Stimulated activated CD8-positive, alpha-beta memory T cell treated with anti-CD3 and anti-CD28 coated beads, Interleukin-12 subunit alpha, Interleukin-12 subunit beta, amount 100 ng/mL, for 24 hours (primary cell): ENCODE measurements around the gene HS6ST1.
"Not testable (repeated sequence)": the region's sequence is repeated elsewhere in the genome, so short reads cannot be mapped to it uniquely, and the experiment has no call there.

Experiments used
- DNase-seq: peaks from one replicate; pipeline ENCODE4 v3.0.0-alpha.2; 2020; ENCODE audit errors: extremely low read depth

HS6ST1 gene

GRCh38 chr2:128268611-128269010 is 50.1 kb downstream of the HS6ST1 start:
- DNase-seq: not testable (repeated sequence)

GRCh38 chr2:128268145-128268544 is 50.5 kb downstream of the HS6ST1 start:
- not testable (repeated sequence) for DNase-seq

- DNase-seq: not testable (repeated sequence)
These were observed 51.0 kb downstream of the HS6ST1 start for GRCh38 chr2:128267649-128268048.

- not testable (repeated sequence) for DNase-seq
These were observed 51.5 kb downstream of the HS6ST1 start for GRCh38 chr2:128267197-128267596.

DNA sequence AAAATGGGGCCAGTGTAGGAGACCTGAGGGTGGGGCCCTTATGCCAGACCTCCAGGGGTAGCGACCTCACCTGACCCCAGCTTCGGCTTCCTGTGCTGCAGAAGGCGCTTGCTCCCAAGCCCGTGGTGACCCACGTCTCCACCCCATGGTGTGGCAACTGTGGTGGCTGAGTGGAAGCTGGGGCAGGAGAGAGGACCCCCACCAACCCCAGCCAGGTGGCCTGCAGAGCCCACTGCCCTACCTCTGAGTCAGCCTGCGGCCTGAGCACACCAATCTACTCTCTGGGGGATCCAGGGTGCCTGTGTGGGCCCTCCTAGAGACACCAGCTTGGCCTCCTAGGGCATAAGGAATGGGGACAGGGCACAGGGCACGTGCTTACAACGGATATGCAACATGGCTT is 52.2 kb downstream of the HS6ST1 start:
- not testable (repeated sequence) for DNase-seq

GRCh38 chr2:128265608-128265993 is 53.1 kb downstream of the HS6ST1 start:
- not testable (repeated sequence) for DNase-seq

DNA sequence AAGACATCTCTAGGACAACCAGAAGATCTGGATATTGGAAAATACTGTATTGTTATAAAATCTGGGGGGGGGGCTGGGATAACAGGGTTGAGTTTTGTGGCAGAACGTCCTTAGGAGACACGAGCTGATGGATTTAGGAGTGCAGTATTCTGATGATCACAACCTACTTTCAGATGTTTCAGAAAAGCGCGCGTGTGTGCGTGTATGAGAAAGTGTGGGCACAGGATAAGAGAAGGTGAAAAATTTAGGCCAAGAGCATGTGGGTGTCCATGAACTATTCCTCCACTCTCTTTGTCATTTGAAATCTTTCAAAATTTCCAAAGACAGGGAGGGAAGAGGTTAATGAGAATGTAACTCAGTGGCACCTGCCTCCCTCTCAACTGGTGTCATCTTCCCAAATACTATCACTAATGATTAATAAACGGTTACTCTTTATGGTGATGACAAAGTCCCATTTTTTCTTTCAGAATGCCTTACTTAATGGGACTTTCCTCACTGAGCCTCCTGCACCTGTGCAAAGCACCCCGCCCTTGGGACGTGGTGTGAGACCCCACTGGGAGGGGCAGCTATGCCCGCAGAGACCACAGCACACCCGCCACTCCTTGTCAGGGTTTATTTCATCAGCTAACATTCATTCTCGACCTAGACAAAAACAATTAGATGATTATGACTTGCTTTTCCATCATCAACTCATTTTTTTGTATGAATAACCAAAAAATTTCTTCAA is 53.6 kb downstream of the HS6ST1 start:
- DNase-seq: no peak

GRCh38 chr2:128263902-128264331 is 54.8 kb downstream of the HS6ST1 start:
- DNase-seq: no peak

DNA sequence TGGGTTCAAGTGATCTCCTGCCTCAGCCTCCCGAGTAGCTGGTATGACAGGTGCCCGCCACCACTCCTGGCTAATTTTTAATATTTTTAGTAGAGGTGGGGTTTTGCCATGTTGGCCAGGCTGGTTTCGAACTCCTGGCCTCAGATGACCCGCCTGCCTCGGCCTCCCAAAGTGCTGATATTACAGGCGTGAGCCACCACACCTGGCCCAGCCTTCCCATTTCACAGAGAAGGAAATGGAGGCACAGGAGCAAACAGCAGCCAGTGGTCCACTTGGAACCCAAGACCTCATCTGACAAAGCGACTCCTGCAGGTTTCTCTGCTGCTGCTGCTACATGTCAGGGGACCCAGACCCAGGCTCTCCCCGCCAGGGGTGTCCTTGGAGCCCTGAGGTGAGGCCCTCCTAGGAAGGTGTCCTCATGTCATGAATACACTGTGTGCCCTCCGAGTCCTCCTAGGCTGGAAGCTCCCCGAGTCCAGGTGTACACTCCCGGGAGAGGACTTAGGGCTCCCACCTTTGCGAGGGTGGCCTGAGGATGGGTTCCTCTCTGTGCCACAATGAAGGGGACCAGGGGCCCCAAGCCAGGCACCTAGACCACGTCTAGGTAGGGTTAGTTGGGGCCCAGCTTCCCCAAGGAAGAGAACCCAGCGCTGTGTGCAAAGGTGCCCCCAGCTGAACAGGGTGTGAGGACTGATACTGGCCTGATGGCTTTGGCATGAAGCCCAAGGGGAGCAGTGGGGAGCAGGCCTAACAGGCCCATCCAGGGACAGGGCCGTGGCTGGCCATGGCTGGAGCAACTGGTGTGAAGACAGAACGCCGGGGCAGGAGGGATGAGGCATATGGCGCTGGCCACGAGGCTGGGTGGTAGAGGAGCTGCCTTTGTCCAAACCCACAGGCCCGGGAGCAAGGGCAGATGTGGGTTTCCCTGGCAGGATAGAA is 56.1 kb downstream of the HS6ST1 start:
- no peak for DNase-seq

DNA sequence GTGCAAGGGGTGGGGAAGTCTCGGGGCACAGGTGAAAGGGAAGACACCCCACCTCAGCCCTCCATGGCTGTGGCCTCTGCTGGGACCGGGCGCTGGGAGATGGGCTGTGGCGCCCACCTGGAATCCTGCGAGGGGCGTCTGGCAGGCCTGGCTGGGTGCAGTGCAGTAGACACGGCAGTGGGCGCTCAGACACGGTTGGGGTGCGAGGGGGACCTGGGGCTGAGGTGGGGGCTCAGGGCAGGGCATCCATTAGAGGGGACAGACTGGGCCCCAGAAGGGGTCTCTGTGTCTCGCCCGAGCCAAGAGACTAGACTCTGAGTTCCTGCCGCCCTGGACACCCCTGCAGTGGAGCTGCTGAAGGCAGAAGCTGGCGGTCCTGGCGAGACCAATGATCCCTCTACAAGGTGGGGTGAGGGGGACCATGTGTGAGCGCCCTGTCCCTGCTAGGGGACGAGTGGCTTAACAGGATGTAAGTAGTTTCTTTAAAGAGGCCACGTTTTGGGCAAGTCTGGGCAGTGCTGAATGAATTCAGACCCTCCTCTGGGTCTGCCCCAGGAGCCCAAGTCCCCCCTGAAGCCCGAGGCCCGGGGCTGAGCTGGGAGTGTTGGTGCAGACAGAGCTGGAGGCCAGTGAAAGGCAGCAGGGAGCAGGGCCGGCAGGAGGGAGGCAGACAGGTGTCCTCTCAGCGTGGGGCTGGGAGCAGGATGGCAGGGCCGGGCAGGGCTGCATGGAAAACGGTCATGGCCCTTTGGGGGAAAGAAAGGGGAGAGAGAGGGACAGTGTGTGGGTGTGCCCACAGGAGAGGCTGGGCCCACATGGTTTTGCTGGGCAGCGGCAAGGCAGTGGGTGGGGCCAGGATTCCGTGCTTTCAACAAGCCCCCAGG is 57.2 kb downstream of the HS6ST1 start:
- DNase-seq: no peak

DNA sequence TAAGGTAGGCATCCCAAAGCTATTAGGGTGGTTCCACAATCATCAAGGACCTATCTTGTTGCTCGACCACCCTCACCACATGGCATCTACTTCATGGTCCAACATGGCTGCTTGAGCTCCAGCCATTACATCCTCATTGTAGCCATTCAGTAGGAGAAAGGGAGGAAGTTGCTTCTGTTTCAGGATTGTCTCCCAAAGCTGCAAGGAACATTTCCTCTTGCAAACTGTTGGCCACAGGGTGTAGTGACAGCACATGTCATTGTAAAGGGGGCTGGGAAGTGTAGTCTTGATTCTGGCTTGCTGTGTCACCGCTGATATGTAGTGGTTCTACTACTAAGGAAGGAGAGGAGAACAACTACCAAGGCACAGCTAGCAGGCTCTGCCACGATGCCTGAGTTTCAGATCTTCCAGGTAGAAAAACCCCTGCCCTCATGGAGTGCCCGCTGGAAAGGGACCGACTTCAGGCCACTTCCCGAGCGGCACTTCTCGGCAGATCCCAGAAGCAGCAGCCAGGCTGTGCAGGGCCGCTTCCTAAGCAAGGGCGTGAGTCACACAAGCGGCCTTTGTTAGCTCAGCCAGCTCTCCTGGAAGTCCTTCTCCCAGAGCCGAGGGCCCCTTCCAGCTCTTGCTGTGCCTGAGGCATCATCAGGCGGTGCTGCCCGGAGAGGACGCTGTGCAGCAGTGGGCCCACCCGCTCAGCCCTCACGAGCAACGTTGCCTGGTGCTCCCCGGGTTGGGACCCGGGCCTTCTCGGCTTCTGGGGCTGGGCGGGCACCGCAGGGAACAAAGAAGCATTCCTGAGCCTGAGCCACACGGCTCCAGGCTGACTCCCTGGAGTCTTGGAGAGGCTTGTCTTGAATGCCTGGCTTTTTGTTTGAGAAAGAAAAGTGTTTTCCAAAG is 58.2 kb downstream of the HS6ST1 start:
- no peak for DNase-seq

GRCh38 chr2:128259585-128259984 is 59.1 kb downstream of the HS6ST1 start:
- no peak for DNase-seq

DNA sequence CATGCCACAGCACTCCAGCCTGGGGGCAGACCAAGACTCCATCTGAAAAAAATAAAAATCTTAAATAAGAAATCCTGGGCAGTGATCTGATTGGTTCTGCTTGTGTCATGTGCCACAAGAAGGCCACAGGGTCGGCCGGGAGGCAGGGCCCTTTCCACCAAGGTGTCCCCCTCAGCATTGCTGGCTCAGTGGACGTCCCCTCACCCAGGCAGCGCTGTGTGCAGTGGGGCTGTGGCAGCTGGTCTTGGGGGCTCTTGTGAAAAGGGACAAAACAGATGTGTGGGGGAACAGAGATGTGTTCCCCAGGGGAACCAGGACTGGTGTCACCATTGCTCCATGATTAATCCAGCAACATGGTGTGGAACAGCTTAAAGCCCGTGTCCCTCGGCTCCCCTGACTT is 60.5 kb downstream of the HS6ST1 start:
- no peak for DNase-seq

- DNase-seq: no peak
These were observed 66.2 kb downstream of the HS6ST1 start for GRCh38 chr2:128252501-128252900.

DNA sequence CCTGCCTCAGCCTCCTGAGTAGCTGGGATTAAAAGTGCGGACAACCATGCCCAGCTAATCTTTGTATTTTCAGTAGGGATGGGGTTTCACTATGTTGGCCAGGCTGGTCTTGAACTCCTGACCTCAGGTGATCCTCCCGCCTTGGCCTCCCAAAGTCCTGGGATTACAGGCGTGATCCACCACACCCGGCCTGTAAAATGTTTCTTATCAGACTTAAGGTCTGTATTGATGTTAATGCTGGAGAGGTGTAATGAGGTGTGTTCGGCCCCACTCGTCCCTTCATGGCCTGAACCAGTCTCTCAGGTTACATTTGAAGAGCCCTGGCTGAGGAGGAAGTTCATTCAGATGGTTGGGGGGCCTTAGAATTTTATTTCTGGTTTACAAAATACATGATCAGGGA is 66.6 kb downstream of the HS6ST1 start:
- not testable (repeated sequence) for DNase-seq

- DNase-seq: no peak
These were observed 68.2 kb downstream of the HS6ST1 start for GRCh38 chr2:128250229-128251025.

DNA sequence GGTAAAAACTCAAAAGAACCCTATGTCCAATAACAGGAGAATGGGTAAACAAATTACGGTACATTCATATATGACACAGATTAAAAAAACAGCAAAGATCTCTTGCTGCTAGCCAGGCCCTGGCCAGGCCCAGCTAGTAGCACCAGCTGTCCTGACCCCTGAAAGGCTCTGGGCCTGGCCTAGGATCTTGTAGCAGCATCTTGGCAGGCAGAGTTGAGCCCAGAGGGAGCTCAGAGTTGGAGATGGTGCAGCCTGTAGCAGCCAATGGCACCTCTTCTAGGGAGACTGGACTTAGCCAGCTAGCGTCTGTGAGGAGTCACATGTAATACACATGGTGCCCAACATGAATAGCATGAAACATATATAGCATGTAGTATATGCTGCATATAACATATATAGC is 69.1 kb downstream of the HS6ST1 start:
- no peak for DNase-seq

DNA sequence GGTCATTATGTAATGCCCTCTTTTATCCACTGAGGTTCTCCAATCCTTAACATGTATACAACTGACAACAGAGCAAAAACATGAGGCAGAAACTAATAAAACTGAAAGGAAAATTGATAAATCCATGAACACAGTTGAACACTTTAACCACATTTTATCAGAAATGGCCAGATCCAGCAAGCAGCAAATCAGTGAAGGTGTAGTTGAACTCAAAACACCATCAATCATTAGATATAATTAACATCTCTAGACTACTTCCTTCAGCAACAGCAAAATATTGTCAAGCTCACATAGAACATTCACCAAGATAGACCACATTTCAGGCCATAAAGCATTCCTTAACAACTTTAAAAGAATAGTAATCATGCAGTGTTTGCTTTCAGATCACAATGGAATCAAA is 72.9 kb downstream of the HS6ST1 start:
- DNase-seq: no peak

- DNase-seq: no peak
These were observed 76.8 kb downstream of the HS6ST1 start for GRCh38 chr2:128241896-128242295.
